GM23338 (cell line): Measurements from ENCODE around the gene EPAS1. TPM values are rescaled to one million over a fixed set of nuclear protein-coding genes. Genes with fewer than 3 reads are reported as not detected.

ENCODE experiments used
- ATAC-seq: fragments of 200-7000 bp; cut with Tn5 transposase; 3 replicates; pipeline ENCODE4 v1.9.1; 2020
- DNase-seq: peaks from one replicate; pipeline ENCODE4 v3.0.0-alpha.2; 2015; ENCODE audit warnings: low spot score
- H2AFZ ChIP-seq: fragments of 200-600 bp; sonication (generic); 2 replicates; pipeline ENCODE4 v1.8.0; 2016; ENCODE audit warnings: antibody characterized with exemption, mild to moderate bottlenecking, moderate library complexity
- H3F3A ChIP-seq: fragments of 200-600 bp; sonication (generic); replicated peaks from 2 replicates; pipeline ENCODE4 v1.8.0; 2017; ENCODE audit warnings: antibody characterized with exemption, mixed run types, low read depth
- H3K27ac ChIP-seq: fragments of 200-600 bp; sonication (generic); 2 replicates; pipeline ENCODE4 v1.6.1; 2016; ENCODE audit warnings: low read depth
- H3K27me3 ChIP-seq: fragments of 200-600 bp; sonication (generic); 2 replicates; pipeline ENCODE4 v1.8.0; 2016; ENCODE audit warnings: mild to moderate bottlenecking, mixed run types, moderate library complexity; ENCODE audit not compliant: insufficient read depth
- H3K36me3 ChIP-seq: fragments of 200-600 bp; sonication (generic); 2 replicates; pipeline ENCODE4 v1.8.0; 2016; ENCODE audit warnings: mild to moderate bottlenecking; ENCODE audit not compliant: insufficient read depth
- H3K4me1 ChIP-seq: fragments of 200-600 bp; sonication (generic); 2 replicates; pipeline ENCODE4 v1.8.0; 2016; ENCODE audit warnings: mild to moderate bottlenecking, moderate library complexity; ENCODE audit not compliant: insufficient read depth
- H3K4me2 ChIP-seq: fragments of 200-600 bp; sonication (generic); 2 replicates; pipeline ENCODE4 v1.7.1; 2017; ENCODE audit warnings: mixed run types
- H3K4me3 ChIP-seq: fragments of 200-600 bp; sonication (generic); 2 replicates; pipeline ENCODE4 v1.6.1; 2016; ENCODE audit warnings: mixed run types
- H3K79me2 ChIP-seq: fragments of 200-600 bp; sonication (generic); replicated peaks from 2 replicates; pipeline ENCODE4 v1.8.0; 2017; ENCODE audit warnings: mild to moderate bottlenecking; ENCODE audit not compliant: insufficient read depth
- H3K9me2 ChIP-seq: fragments of 200-600 bp; sonication (generic); 2 replicates; pipeline ENCODE4 v1.8.0; 2017; ENCODE audit not compliant: insufficient read depth
- H4K20me1 ChIP-seq: fragments of 200-600 bp; sonication (generic); replicated peaks from 2 replicates; pipeline ENCODE4 v1.8.0; 2017; ENCODE audit warnings: mild to moderate bottlenecking; ENCODE audit not compliant: insufficient read depth
- H3K27ac Mint-ChIP-seq: 2 replicates; pipeline ENCODE4 v1.8.0; 2020; ENCODE audit warnings: inconsistent platforms, mild to moderate bottlenecking, moderate library complexity, mixed read lengths
- H3K27me3 Mint-ChIP-seq: 3 replicates; pipeline ENCODE4 v1.8.0; 2022; ENCODE audit warnings: low read depth, mild to moderate bottlenecking, moderate library complexity, mixed read lengths, inconsistent platforms; ENCODE audit not compliant: insufficient read depth, poor library complexity
- H3K36me3 Mint-ChIP-seq: 3 replicates; pipeline ENCODE4 v1.8.0; 2021; ENCODE audit warnings: low read depth, mild to moderate bottlenecking, inconsistent platforms, moderate library complexity, mixed read lengths
- H3K4me1 Mint-ChIP-seq: 3 replicates; pipeline ENCODE4 v1.8.0; 2020; ENCODE audit warnings: mild to moderate bottlenecking, inconsistent platforms, mixed read lengths
- H3K4me3 Mint-ChIP-seq: 3 replicates; pipeline ENCODE4 v1.8.0; 2021; ENCODE audit warnings: moderate library complexity, mild to moderate bottlenecking, inconsistent platforms, mixed read lengths
- H3K9me3 Mint-ChIP-seq: 3 replicates; pipeline ENCODE4 v1.8.0; 2020; ENCODE audit warnings: moderate library complexity, mild to moderate bottlenecking, inconsistent platforms, mixed read lengths
- CREB1 ChIP-seq: fragments of 250-450 bp; sonication (Bioruptor Pico); IDR thresholded peaks from 2 replicates; pipeline ENCODE4 v1.5.0; 2020; ENCODE audit warnings: low read depth, mild to moderate bottlenecking, moderate library complexity
- CTCF ChIP-seq, 2 experiments: fragments of 200-600 bp in 1 of 2; sonication (generic) in 1 of 2; conservative IDR thresholded peaks; 2 replicates each; pipeline versions ENCODE4 v1.5.1 to v1.6.1; 2016 to 2017; ENCODE audit warnings: antibody characterized with exemption in 2 of 2, low read depth in 2 of 2, mild to moderate bottlenecking in 2 of 2, moderate library complexity in 1 of 2
- EZH2 ChIP-seq: fragments of 200-600 bp; sonication (generic); IDR thresholded peaks from one replicate; pipeline ENCODE4 v1.8.0; 2017; ENCODE audit warnings: antibody characterized with exemption, mild to moderate bottlenecking, low read depth; ENCODE audit not compliant: unreplicated experiment
- EZH2phosphoT487 ChIP-seq: fragments of 200-600 bp; sonication (generic); IDR thresholded peaks from one replicate; pipeline ENCODE4 v1.8.1; 2018; ENCODE audit warnings: antibody characterized with exemption; ENCODE audit not compliant: unreplicated experiment
- JUNB ChIP-seq: IDR thresholded peaks from one replicate; pipeline ENCODE4 v1.6.1; 2016; ENCODE audit warnings: antibody characterized with exemption; ENCODE audit not compliant: unreplicated experiment
- NANOG ChIP-seq: IDR thresholded peaks from 2 replicates; pipeline ENCODE4 v1.6.1; 2016; ENCODE audit warnings: antibody characterized with exemption, borderline replicate concordance
- POLR2AphosphoS5 ChIP-seq: IDR thresholded peaks from 2 replicates; pipeline ENCODE4 v1.6.1; 2016; ENCODE audit warnings: antibody characterized with exemption, low read depth
- STAT1 ChIP-seq: IDR thresholded peaks from one replicate; pipeline ENCODE4 v1.6.1; 2016; ENCODE audit warnings: antibody characterized with exemption; ENCODE audit not compliant: unreplicated experiment
- ZNF114 ChIP-seq: fragments of 250-450 bp; sonication (Bioruptor Pico); IDR thresholded peaks from 2 replicates; pipeline ENCODE4 v1.5.0; 2020; ENCODE audit warnings: mild to moderate bottlenecking, moderate library complexity
- ZNF331 ChIP-seq: fragments of 250-450 bp; sonication (Bioruptor Pico); IDR thresholded peaks from 2 replicates; pipeline ENCODE4 v1.5.0; 2020; ENCODE audit warnings: low read depth, mild to moderate bottlenecking, moderate library complexity
- ZNF462 ChIP-seq: fragments of 250-450 bp; sonication (Bioruptor Pico); IDR thresholded peaks from 2 replicates; pipeline ENCODE4 v1.5.0; 2020; ENCODE audit warnings: mild to moderate bottlenecking, moderate library complexity
- polyA plus RNA-seq: library from polyadenylated mRNA; unstranded; fragments of >200 nt; fragmentation: Nextera tagmentation; extraction: Ambion mirVana; gene quantifications from 2 replicates; pipeline ENCODE4 v1.2.1, GENCODE V29; 2016
- total RNA-seq: library from RNA; depleted of rRNA; stranded (reverse); fragments of >200 nt; shearing (Covaris generic); gene quantifications from 2 replicates; pipeline ENCODE4 v1.2.3, GENCODE V29; 2014
- TF ChIP-seq, protein P1 (sequence below): IDR thresholded peaks from 2 replicates; pipeline ENCODE4 v1.6.1; 2016; ENCODE audit warnings: antibody characterized with exemption

Gene EPAS1
- total and polyA plus RNA-seq, 2 experiments from 2014 or later = 0.68 to 5.4 TPM

DNA sequence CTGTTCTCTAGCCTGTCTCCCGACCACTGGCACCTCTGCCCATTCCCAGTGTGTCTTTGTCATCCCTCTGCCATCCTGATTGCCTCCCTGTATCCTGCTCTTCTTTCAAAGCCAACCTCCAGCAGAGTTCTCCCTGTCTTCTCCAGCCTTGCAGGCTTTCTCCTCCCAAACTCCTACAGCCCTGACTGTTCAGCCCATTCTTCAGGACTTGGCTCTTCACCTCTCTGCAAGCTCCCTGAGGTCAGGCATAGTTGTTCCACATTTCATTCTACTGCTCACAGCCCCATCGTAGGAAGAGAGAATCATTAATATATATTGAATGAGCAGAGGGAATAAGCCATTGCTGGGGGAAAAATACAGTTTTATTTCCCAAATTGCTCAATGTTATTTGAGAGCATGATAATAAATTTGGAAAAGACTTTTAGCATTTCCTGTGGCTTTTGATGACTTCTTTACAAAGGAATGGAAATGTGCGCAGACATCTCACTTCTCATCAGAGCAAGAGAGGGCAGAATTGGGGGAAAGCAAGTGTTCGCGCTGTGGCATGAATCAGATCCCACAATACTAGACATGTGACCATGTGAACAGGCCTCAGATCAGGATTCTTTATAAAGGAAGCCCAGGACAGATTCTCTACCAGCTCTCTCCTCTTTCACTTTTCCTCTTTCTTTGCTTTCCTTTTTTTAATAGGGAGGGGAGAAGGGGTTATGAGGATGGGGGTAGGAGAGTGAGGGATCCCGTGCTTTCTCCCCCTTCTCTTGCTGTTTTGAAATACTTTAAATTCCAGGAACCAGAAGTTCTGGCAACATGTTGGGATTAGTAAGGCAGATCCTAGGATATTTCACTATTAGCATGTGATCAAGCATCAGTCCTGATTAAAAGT, 37.4 kb downstream of the EPAS1 start (continued):
- TF ChIP-seq, protein P1, sequence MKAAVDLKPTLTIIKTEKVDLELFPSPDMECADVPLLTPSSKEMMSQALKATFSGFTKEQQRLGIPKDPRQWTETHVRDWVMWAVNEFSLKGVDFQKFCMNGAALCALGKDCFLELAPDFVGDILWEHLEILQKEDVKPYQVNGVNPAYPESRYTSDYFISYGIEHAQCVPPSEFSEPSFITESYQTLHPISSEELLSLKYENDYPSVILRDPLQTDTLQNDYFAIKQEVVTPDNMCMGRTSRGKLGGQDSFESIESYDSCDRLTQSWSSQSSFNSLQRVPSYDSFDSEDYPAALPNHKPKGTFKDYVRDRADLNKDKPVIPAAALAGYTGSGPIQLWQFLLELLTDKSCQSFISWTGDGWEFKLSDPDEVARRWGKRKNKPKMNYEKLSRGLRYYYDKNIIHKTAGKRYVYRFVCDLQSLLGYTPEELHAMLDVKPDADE = no peak
- TF ChIP-seq EZH2 = no peak
- TF ChIP-seq POLR2AphosphoS5 = no peak
- TF ChIP-seq CTCF (conservative IDR thresholded peaks at IDR 0.05; ENCODE audit: low read depth in 2 of 2) = no peak
- no peak for TF ChIP-seq NANOG
- TF ChIP-seq STAT1 = no peak
- no peak for TF ChIP-seq JUNB
- TF ChIP-seq ZNF331 = no peak
- no peak for TF ChIP-seq ZNF114 (CRISPR knock-in tag)
- TF ChIP-seq EZH2phosphoT487 = no peak

- Histone ChIP-seq H3F3A (no peaks in the 10 kb centered on the region), H3K4me2 (peak overlapping the region; percentile 76), H2AFZ (peak overlapping the region; percentile 92), H3K4me3 (peak overlapping the region; percentile 43), H3K36me3 (no peaks in the 10 kb centered on the region), H4K20me1 (no peaks in the 10 kb centered on the region), H3K4me1 (peaks cover 36% of the 10 kb centered on the region), H3K79me2 (no peaks in the 10 kb centered on the region), H3K27ac (no peak overlapping the region; the same call in 1 of the 2 replicates), H3K9me2 (0 out of 2 replicates have a peak, but pooled peaks cover 4% of the 10 kb centered on the region), H3K27me3 (no peaks in the 10 kb centered on the region)
- H3K36me3 Mint-ChIP-seq = no peaks in the 10 kb centered on the region
- ATAC-seq (peak; percentile 70), DNase-seq (peak; percentile 69)
- H3K27me3 Mint-ChIP-seq = peaks cover 6% of the 10 kb centered on the region
- H3K4me1 Mint-ChIP-seq = peaks cover 50% of the 10 kb centered on the region
- peak overlapping the region; percentile 67 for H3K27ac Mint-ChIP-seq
- no peak for TF ChIP-seq ZNF462 (CRISPR knock-in tag)
- TF ChIP-seq JUNB = no peak
- no peak for TF ChIP-seq EZH2
- no peak for TF ChIP-seq ZNF114 (CRISPR knock-in tag)
- TF ChIP-seq POLR2AphosphoS5 = no peak
- no peak for TF ChIP-seq ZNF331
- TF ChIP-seq CREB1 (CRISPR knock-in tag) = no peak
- H3K9me3 Mint-ChIP-seq = no peaks in the 10 kb centered on the region; the same call in 2 of the 3 replicates
- H3K4me3 Mint-ChIP-seq = peak overlapping the region; percentile 56
These were observed 38.4 kb downstream of the EPAS1 start for GRCh38 chr2:46335391-46336282.
